Endothelial cell of umbilical vein (primary cell): ENCODE measurements around the gene INSYN2B. TPM values are rescaled to one million over a fixed set of nuclear protein-coding genes. Genes with fewer than 3 reads are reported as not detected.

Source experiments
- BruUV-seq: library from RNA; stranded (reverse); fragments of 400-500 nt; replicated peaks from 2 replicates; lab custom pipeline; 2021; lab: Mats Ljungman, UMichigan
- CTCF ChIA-PET: fragments of 300-600, 350-600 bp; sonication (Branson Sonifier 250); formaldehyde crosslinking; loops from one replicate; lab custom pipeline; 2021; ENCODE audit warnings: antibody characterized with exemption, inconsistent platforms; lab: Charles Lee
- POLR2A ChIA-PET: fragments of 300-600, 350-600 bp; sonication (Branson Sonifier 250); formaldehyde crosslinking; loops from one replicate; lab custom pipeline; 2021; ENCODE audit warnings: antibody characterized with exemption, inconsistent platforms; lab: Charles Lee
- DNase-seq: peaks from one replicate; pipeline ENCODE4 v3.0.0-alpha.2; 2011; ENCODE audit warnings: low read depth, low spot score
- FAIRE-seq: peaks from 2 replicates; lab custom pipeline; 2011; peaks lifted over from hg19 to GRCh38; lab: Jason Lieb, UNC
- H2AFZ ChIP-seq: 2 replicates; pipeline ENCODE4 v1.6.0; 2012; ENCODE audit warnings: low read depth, low read length, control low read depth, inconsistent platforms
- H3K27ac ChIP-seq: 2 replicates; pipeline ENCODE4 v1.5.1; 2011; ENCODE audit warnings: low read depth, mild to moderate bottlenecking, control low read depth, low read length, moderate library complexity; ENCODE audit not compliant: insufficient read depth
- H3K27me3 ChIP-seq, 2 experiments: 2 replicates each; pipeline versions ENCODE4 v1.6.0 to v1.6.1; 2011; ENCODE audit warnings: low read length in 2 of 2, mixed read lengths in 1 of 2; ENCODE audit not compliant: control insufficient read depth in 2 of 2, insufficient read depth in 2 of 2
- H3K36me3 ChIP-seq, 2 experiments: 2 replicates in 1 of 2; 3 replicates in 1 of 2; pipeline ENCODE4 v1.5.1; 2011; ENCODE audit warnings: low read length in 2 of 2, mild to moderate bottlenecking in 1 of 2, moderate library complexity in 1 of 2; ENCODE audit not compliant: control insufficient read depth in 2 of 2, insufficient read depth in 2 of 2; ENCODE audit errors: extremely low read depth in 1 of 2
- H3K4me1 ChIP-seq: 3 replicates; pipeline ENCODE4 v1.5.1; 2011; ENCODE audit warnings: mild to moderate bottlenecking, low read length; ENCODE audit not compliant: control insufficient read depth, insufficient read depth; ENCODE audit errors: extremely low read depth
- H3K4me2 ChIP-seq: 2 replicates; pipeline ENCODE4 v1.6.1; 2011; ENCODE audit warnings: low read length, control low read depth, mixed read lengths; ENCODE audit not compliant: insufficient read depth
- H3K4me3 ChIP-seq, 3 experiments: fragments of 200-600 bp in 1 of 3; sonication (generic), shearing (Covaris generic) in 1 of 3; replicated peaks in 1 of 3; 2 replicates each; pipeline ENCODE4 v1.5.1; 2011 to 2016; ENCODE audit warnings: control low read depth in 3 of 3, low read length in 3 of 3, mild to moderate bottlenecking in 2 of 3, inconsistent platforms in 1 of 3, low read depth in 1 of 3, moderate library complexity in 1 of 3; ENCODE audit not compliant: insufficient read depth in 1 of 3
- H3K79me2 ChIP-seq: 2 replicates; pipeline ENCODE4 v1.6.0; 2012; ENCODE audit warnings: low read length, inconsistent platforms; ENCODE audit not compliant: control insufficient read depth, insufficient read depth
- H3K9ac ChIP-seq: replicated peaks from 2 replicates; pipeline ENCODE3; 2011; ENCODE audit warnings: low read length, control low read depth; ENCODE audit not compliant: insufficient read depth; ENCODE audit errors: extremely low read depth
- H3K9me1 ChIP-seq: replicated peaks from 3 replicates; pipeline ENCODE4 v1.6.0; 2011; ENCODE audit warnings: mild to moderate bottlenecking, low read length; ENCODE audit not compliant: control insufficient read depth, insufficient read depth; ENCODE audit errors: extremely low read depth
- H3K9me3 ChIP-seq: replicated peaks from 2 replicates; pipeline ENCODE4 v1.5.1; 2012; ENCODE audit warnings: low read length, inconsistent platforms; ENCODE audit not compliant: control insufficient read depth, insufficient read depth
- H4K20me1 ChIP-seq: replicated peaks from 2 replicates; pipeline ENCODE3; 2011; ENCODE audit warnings: mild to moderate bottlenecking, low read length; ENCODE audit not compliant: control insufficient read depth, insufficient read depth; ENCODE audit errors: extremely low read depth
- CTCF ChIP-seq, 2 donors: IDR thresholded peaks; 1 replicate in 1 of 2; 2 replicates in 1 of 2; pipeline ENCODE4 v1.5.1; 2011; ENCODE audit warnings: low read length in 2 of 2, mild to moderate bottlenecking in 2 of 2, moderate library complexity in 2 of 2, control low read depth in 1 of 2, inconsistent platforms in 1 of 2, low read depth in 1 of 2; ENCODE audit not compliant: insufficient read depth in 1 of 2; ENCODE audit errors: extremely low read depth in 1 of 2
- EZH2 ChIP-seq: IDR thresholded peaks from 2 replicates; pipeline ENCODE4 v1.6.1; 2012; ENCODE audit warnings: borderline replicate concordance, low read depth, mild to moderate bottlenecking, moderate library complexity, low read length, inconsistent platforms; ENCODE audit not compliant: severe bottlenecking
- FOS ChIP-seq: IDR thresholded peaks from 2 replicates; pipeline ENCODE4 v1.6.1; 2011; ENCODE audit warnings: mild to moderate bottlenecking, low read length, moderate library complexity, borderline replicate concordance; ENCODE audit not compliant: insufficient read depth
- GATA2 ChIP-seq: IDR thresholded peaks from 2 replicates; pipeline ENCODE4 v1.7.0; 2011; ENCODE audit warnings: low read depth, mild to moderate bottlenecking, moderate library complexity, mixed read lengths, low read length; ENCODE audit not compliant: insufficient read length, insufficient read depth
- JUN ChIP-seq: IDR thresholded peaks from 2 replicates; pipeline ENCODE4 v1.6.1; 2011; ENCODE audit warnings: borderline replicate concordance, low read depth; ENCODE audit not compliant: insufficient read length, insufficient read depth
- MAX ChIP-seq: IDR thresholded peaks from 2 replicates; pipeline ENCODE4 v1.6.1; 2011; ENCODE audit not compliant: insufficient read depth, insufficient read length
- MYC ChIP-seq: IDR thresholded peaks from one replicate; pipeline ENCODE4 v1.6.1; 2011; ENCODE audit warnings: mild to moderate bottlenecking, low read depth, low read length
- POLR2A ChIP-seq: IDR thresholded peaks from 2 replicates; pipeline ENCODE4 v1.6.1; 2012; ENCODE audit warnings: low read depth, mild to moderate bottlenecking, control low read depth, low read length
- POLR2AphosphoS5 ChIP-seq: IDR thresholded peaks from 2 replicates; pipeline ENCODE4 v1.6.1; 2012; ENCODE audit warnings: low read depth, mild to moderate bottlenecking, control low read depth, low read length, moderate library complexity; ENCODE audit not compliant: insufficient read depth
- dilution Hi-C: fragments of 300-500 bp; cut with MboI; formaldehyde crosslinking; loops from one replicate; pipeline ENCODE4 v1.15.0; 2019; ENCODE audit warnings: low sequenced_read_pairs; ENCODE audit not compliant: extremely low pct_ligation_motif_present
- intact Hi-C: fragments of 100-400 bp; cut with micrococcal nuclease; formaldehyde crosslinking; loops from one replicate; pipeline ENCODE4 v1.10.0; 2022
- polyA plus RNA-seq, 4 experiments: library from polyadenylated mRNA; depleted of rRNA in 3 of 4; stranded (reverse) in 3 of 4; unstranded in 1 of 4; fragments of >200 nt; gene quantifications; 2 replicates each; pipeline versions ENCODE4 v1.2.1 to v1.2.3, GENCODE V29; 2011 to 2012; ENCODE audit warnings: missing spikeins in 1 of 4
- total RNA-seq: library from RNA; stranded (reverse); gene quantifications from 2 replicates; pipeline ENCODE4 v1.2.3, GENCODE V29; 2021

The INSYN2B gene
- total and polyA plus RNA-seq, 2 donors (not counting 3 experiments of a cell fraction or from before 2014, with no cell fraction given) = 8.2 to 17.1 TPM

GRCh38 chr5:169842699-169843098 is 137.6 kb downstream of the INSYN2B start:
- H3K9me3 ChIP-seq = no peaks in the 10 kb centered on the region
- H2AFZ ChIP-seq = no peak overlapping the region
- no peak overlapping the region for H3K9ac ChIP-seq
- H3K79me2 ChIP-seq = no peaks in the 10 kb centered on the region
- no peaks in the 10 kb centered on the region for H3K36me3 ChIP-seq
- no peaks in the 10 kb centered on the region for H3K4me1 ChIP-seq
- BruUV-seq = no TSS peak
- H3K9me1 ChIP-seq = no peaks in the 10 kb centered on the region
- H3K4me3 ChIP-seq = no peak overlapping the region
- intact Hi-C loops (loop anchor here (10.0 kb wide), 1 partner anchor 372 kb away; no protein-coding TSS in a partner anchor), dilution Hi-C loops (no loop called here)
- H3K4me2 ChIP-seq = no peak overlapping the region
- no peak for FAIRE-seq
- DNase-seq = no peak
- no peak overlapping the region for H3K27ac ChIP-seq
- POLR2A ChIA-PET = interaction anchor here (0.6 kb wide), 1 partner anchor 51 kb away, joined by 4 read pairs; no protein-coding TSS in a partner anchor
- TF ChIP-seq POLR2AphosphoS5 (no peak), JUN (no peak), CTCF (IDR thresholded peaks at IDR 0.05; ENCODE audit: extremely low read depth in 1 of 2, insufficient read depth in 1 of 2, low read depth in 1 of 2, low read length in 2 of 2) (no peak), MYC (no peak), POLR2A (no peak), EZH2 (no peak), MAX (no peak), FOS (no peak), GATA2 (no peak)
- H4K20me1 ChIP-seq = no peaks in the 10 kb centered on the region
- H3K27me3 ChIP-seq = peaks cover 0 to 3% of the 10 kb centered on the region in 2 experiments
- CTCF ChIA-PET = no interaction called here
